ENCODE data around the gene ZNF738. TPM values are rescaled to one million over a fixed set of nuclear protein-coding genes. Genes with fewer than 3 reads are reported as not detected.

Gene ZNF738
- total and polyA plus RNA-seq, 2 of the 13 experiments (the other 11 are each of a cell fraction or from before 2014, with no cell fraction given), result 2.7 to 5.3 TPM

- Histone ChIP-seq H3K27ac (ENCODE audit: extremely low read length, insufficient read depth, low read length) (peak within 1 kb of the TSS; percentile 73), H4K20me1 (ENCODE audit: insufficient read depth, low read length) (no peaks in the 10 kb centered on the region), H3K27me3 (ENCODE audit: control insufficient read depth in 1 of 2, insufficient read depth in 2 of 2, low read length in 2 of 2) (no peaks in the 10 kb centered on the region; a peak in 1 of 5 replicates), H3K9me3 (ENCODE audit: low read length) (peaks cover 7% of the 10 kb centered on the region; the same call in 1 of the 2 replicates), H3K4me2 (ENCODE audit: low read depth, low read length) (peak within 1 kb of the TSS; percentile 59), H3K9ac (ENCODE audit: insufficient read depth, low read depth, low read length) (peak within 1 kb of the TSS; percentile 81), H3K4me3 (replicated peaks in 1 of 3; ENCODE audit: insufficient read depth in 1 of 3, low read depth in 2 of 3, low read length in 3 of 3) (peak within 1 kb of the TSS; percentile 69 to 99 (median 87)), H2AFZ (ENCODE audit: low read length) (peak within 1 kb of the TSS; percentile 84), H3K79me2 (ENCODE audit: insufficient read depth, low read length) (peaks cover 11% of the 10 kb centered on the region), H3K4me1 (ENCODE audit: insufficient read depth, low read length) (peaks cover 10% of the 10 kb centered on the region), H3K36me3 (replicated peaks in 1 of 2; ENCODE audit: control insufficient read depth in 1 of 2, insufficient read depth in 2 of 2, low read length in 2 of 2) (peaks cover 0 to 1% of the 10 kb centered on the region in 2 experiments; a peak in 2 of 5 replicates)
- CTCF ChIA-PET (ENCODE audit: low intra/inter-chr PET ratio, low total read pairs), result no interaction called here
- BruUV-seq (replicated peaks), result no TSS peak
- DNase-seq (ENCODE audit: low spot score) (peak; percentile 95), FAIRE-seq (peak; percentile 95), ATAC-seq (peak; percentile 100)
- WGBS (ENCODE audit: low lambda C conversion rate), result 3% methylated on average over 20 of the region's 31 CpGs
- in situ Hi-C loops (cut with HindIII; ENCODE audit: extremely low pct_ligation_motif_present, low pct_unique_long_range_greater_than_20kb), result no loop called here
- POLR2A ChIA-PET, result interaction anchor here (0.6 to 1.8 kb wide), 8 partner anchors 16 to 1869 kb away, joined by 3 to 21 read pairs (median 3); partner anchors contain the start of genes ZNF429, ZNF626 and ZNF708
- intact Hi-C loops (cut with micrococcal nuclease; ENCODE audit: unreplicated experiment), result loop anchor here (5.0 kb wide), 1 partner anchor 70 kb away; the partner anchor contains the start of gene ZNF708
- TF ChIP-seq PHB2 (IDR thresholded peaks at IDR 0.05; ENCODE audit: partially characterized antibody), result no peak
- TF ChIP-seq ZNF263 (CRISPR knock-in tag; IDR thresholded peaks at IDR 0.05), result peak; percentile 38
- 0 out of 2 replicates have a peak, but pooled peaks have one; percentile 17 for TF ChIP-seq ZHX2 (IDR thresholded peaks at IDR 0.05; ENCODE audit: low read depth)
- TF ChIP-seq ZHX2 (CRISPR knock-in tag; IDR thresholded peaks at IDR 0.05; ENCODE audit: borderline replicate concordance), result no peak
- no peak for TF ChIP-seq RFX3 (CRISPR knock-in tag; IDR thresholded peaks at IDR 0.05)
- peak; percentile 76 for TF ChIP-seq DRAP1 (CRISPR knock-in tag; IDR thresholded peaks at IDR 0.05)
- no peak for TF ChIP-seq TCF12 (IDR thresholded peaks at IDR 0.05)
- TF ChIP-seq TCF12 (CRISPR knock-in tag; IDR thresholded peaks at IDR 0.05), result no peak
- no peak for TF ChIP-seq EHMT2 (IDR thresholded peaks at IDR 0.05; ENCODE audit: borderline replicate concordance, low read depth, low read length)
- peak; percentile 61; the same call in 1 of the 2 replicates for TF ChIP-seq ZNF501 (CRISPR knock-in tag; IDR thresholded peaks at IDR 0.05)
- 0 out of 2 replicates have a peak, but pooled peaks have one; percentile 37 for TF ChIP-seq ZNF788 (CRISPR knock-in tag; IDR thresholded peaks at IDR 0.05; ENCODE audit: borderline replicate concordance)
- TF ChIP-seq HES4 (CRISPR knock-in tag; IDR thresholded peaks at IDR 0.05; ENCODE audit: borderline replicate concordance), result peak; percentile 20; the same call in 1 of the 2 replicates
- peak; percentile 90 for TF ChIP-seq PHF8 (CRISPR knock-in tag; IDR thresholded peaks at IDR 0.05)
- TF ChIP-seq ZNF430 (CRISPR knock-in tag; IDR thresholded peaks at IDR 0.05), result peak; percentile 44; the same call in 1 of the 2 replicates
- TF ChIP-seq HIC2 (CRISPR knock-in tag; IDR thresholded peaks at IDR 0.05; ENCODE audit: low read depth), result 0 out of 2 replicates have a peak, but pooled peaks have one; percentile 25
Observed at GRCh38 chr19:21396893-21397572, 38.2 kb downstream of the ZNF738 start, which contains the start of gene ZNF493. Gene ZNF493 (plus strand): TSS chr19:21397133. CDS start chr19:21397238, 105 bp downstream.

All from HepG2 (cell line).